ENCODE data around the gene RALGPS1. TPM values are rescaled to one million over a fixed set of nuclear protein-coding genes. Genes with fewer than 3 reads are reported as not detected.
A peak's percentile ranks its signal among the peaks of the same experiment; 100 is the strongest.
"Not testable (repeated sequence)": the region's sequence is repeated elsewhere in the genome, so short reads cannot be mapped to it uniquely, and the experiment has no call there.

The RALGPS1 gene
- total and polyA plus RNA-seq, 2 experiments from 2014 or later: 13.1 to 22.1 TPM

DNA sequence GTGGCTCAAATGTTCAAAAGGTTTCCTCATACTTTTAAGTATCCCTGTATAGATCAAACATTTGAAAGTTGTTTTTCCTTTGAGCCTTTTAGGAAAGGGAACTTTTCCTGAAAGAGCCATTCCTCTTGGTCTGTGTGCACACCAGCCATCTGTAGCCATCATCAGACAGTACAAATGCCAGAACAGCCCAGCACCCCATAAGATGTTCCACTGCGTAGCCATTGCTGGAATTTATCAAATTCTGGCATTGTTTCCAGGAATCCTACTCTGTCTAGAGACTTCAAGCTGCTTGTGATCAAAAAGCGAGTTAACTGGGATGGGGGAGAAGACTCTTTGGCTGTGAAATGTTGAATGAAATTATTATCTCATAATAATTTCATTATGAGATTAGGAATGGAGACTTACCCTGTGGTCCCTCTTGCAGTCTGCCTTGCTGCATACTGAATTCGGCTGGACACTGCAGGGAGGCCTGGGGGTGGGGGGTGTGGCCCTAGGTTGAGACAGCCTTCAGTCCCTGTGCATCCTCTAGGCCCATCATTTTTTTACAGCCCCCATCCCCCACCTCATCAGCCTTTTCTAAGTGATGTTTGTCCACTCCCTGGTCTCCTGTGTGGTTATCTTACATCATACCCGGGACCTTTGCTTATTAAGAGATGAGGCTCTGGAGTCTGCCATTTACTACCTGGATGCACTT, 99.8 kb downstream of the RALGPS1 start:
- H3K4me3 ChIP-seq: no peak overlapping the region
- WGBS (ENCODE audit: low lambda C conversion rate, missing lambda C conversion rate): 65% methylated on average over 4 of the region's 4 CpGs
- H3K79me2 ChIP-seq: no peaks in the 10 kb centered on the region
- DNase-seq (ENCODE audit: low spot score): peak; percentile 31
- no peak overlapping the region for H3K4me2 ChIP-seq
- no peaks in the 10 kb centered on the region for H4K20me1 ChIP-seq (ENCODE audit: insufficient read depth, poor library complexity, severe bottlenecking)
- H3K27ac ChIP-seq: peak overlapping the region; percentile 32
- no peaks in the 10 kb centered on the region for H3K36me3 ChIP-seq (replicated peaks; ENCODE audit: insufficient read depth, low read depth)
- H3K9me2 ChIP-seq (replicated peaks; ENCODE audit: insufficient read depth): no peaks in the 10 kb centered on the region
- H3K9me3 ChIP-seq (ENCODE audit: low read depth): no peaks in the 10 kb centered on the region
- H3K27me3 ChIP-seq: no peaks in the 10 kb centered on the region
- no peak overlapping the region for H2AFZ ChIP-seq
- TF ChIP-seq EZH2 (IDR thresholded peaks at IDR 0.05; ENCODE audit: borderline replicate concordance): no peak
- TF ChIP-seq EZH2phosphoT487 (IDR thresholded peaks at IDR 0.05; ENCODE audit: low read depth, severe bottlenecking, unreplicated experiment): no peak
- TF ChIP-seq, protein P1, sequence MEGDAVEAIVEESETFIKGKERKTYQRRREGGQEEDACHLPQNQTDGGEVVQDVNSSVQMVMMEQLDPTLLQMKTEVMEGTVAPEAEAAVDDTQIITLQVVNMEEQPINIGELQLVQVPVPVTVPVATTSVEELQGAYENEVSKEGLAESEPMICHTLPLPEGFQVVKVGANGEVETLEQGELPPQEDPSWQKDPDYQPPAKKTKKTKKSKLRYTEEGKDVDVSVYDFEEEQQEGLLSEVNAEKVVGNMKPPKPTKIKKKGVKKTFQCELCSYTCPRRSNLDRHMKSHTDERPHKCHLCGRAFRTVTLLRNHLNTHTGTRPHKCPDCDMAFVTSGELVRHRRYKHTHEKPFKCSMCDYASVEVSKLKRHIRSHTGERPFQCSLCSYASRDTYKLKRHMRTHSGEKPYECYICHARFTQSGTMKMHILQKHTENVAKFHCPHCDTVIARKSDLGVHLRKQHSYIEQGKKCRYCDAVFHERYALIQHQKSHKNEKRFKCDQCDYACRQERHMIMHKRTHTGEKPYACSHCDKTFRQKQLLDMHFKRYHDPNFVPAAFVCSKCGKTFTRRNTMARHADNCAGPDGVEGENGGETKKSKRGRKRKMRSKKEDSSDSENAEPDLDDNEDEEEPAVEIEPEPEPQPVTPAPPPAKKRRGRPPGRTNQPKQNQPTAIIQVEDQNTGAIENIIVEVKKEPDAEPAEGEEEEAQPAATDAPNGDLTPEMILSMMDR (IDR thresholded peaks at IDR 0.05; ENCODE audit: poor library complexity): no peak
- peaks cover 5% of the 10 kb centered on the region for H3K4me1 ChIP-seq (ENCODE audit: insufficient read depth)

- Histone ChIP-seq H3K4me1 (ENCODE audit: insufficient read depth) (peaks cover 5% of the 10 kb centered on the region), H4K20me1 (ENCODE audit: insufficient read depth, poor library complexity, severe bottlenecking) (no peaks in the 10 kb centered on the region), H3K4me2 (no peak overlapping the region), H3K27ac (no peak overlapping the region), H2AFZ (no peak overlapping the region), H3K36me3 (replicated peaks; ENCODE audit: insufficient read depth, low read depth) (no peaks in the 10 kb centered on the region), H3K9me3 (ENCODE audit: low read depth) (no peaks in the 10 kb centered on the region), H3K79me2 (no peaks in the 10 kb centered on the region), H3K9me2 (replicated peaks; ENCODE audit: insufficient read depth) (no peaks in the 10 kb centered on the region), H3K27me3 (no peaks in the 10 kb centered on the region), H3K4me3 (no peak overlapping the region)
- DNase-seq (ENCODE audit: low spot score): no peak
- 95% methylated on average over 3 of the region's 3 CpGs for WGBS (ENCODE audit: low lambda C conversion rate, missing lambda C conversion rate)
- TF ChIP-seq EZH2phosphoT487 (IDR thresholded peaks at IDR 0.05; ENCODE audit: low read depth, severe bottlenecking, unreplicated experiment) (no peak), EZH2 (IDR thresholded peaks at IDR 0.05; ENCODE audit: borderline replicate concordance) (no peak)
- TF ChIP-seq, protein P1 (IDR thresholded peaks at IDR 0.05; ENCODE audit: poor library complexity): no peak
Measured at GRCh38 chr9:127014910-127015540, 100.4 kb downstream of the RALGPS1 start.

- no peak for DNase-seq (ENCODE audit: low spot score)
- H2AFZ ChIP-seq: no peak overlapping the region
- H3K4me1 ChIP-seq (ENCODE audit: insufficient read depth): peaks cover 5% of the 10 kb centered on the region
- no peaks in the 10 kb centered on the region for H4K20me1 ChIP-seq (ENCODE audit: insufficient read depth, poor library complexity, severe bottlenecking)
- TF ChIP-seq, protein P1 (IDR thresholded peaks at IDR 0.05; ENCODE audit: poor library complexity): no peak
- TF ChIP-seq EZH2phosphoT487 (IDR thresholded peaks at IDR 0.05; ENCODE audit: low read depth, severe bottlenecking, unreplicated experiment) (no peak), EZH2 (IDR thresholded peaks at IDR 0.05; ENCODE audit: borderline replicate concordance) (no peak)
- H3K79me2 ChIP-seq: no peaks in the 10 kb centered on the region
- no peak overlapping the region for H3K27ac ChIP-seq
- H3K4me3 ChIP-seq: no peak overlapping the region
- no peaks in the 10 kb centered on the region for H3K27me3 ChIP-seq
- no peak overlapping the region for H3K4me2 ChIP-seq
- H3K36me3 ChIP-seq (replicated peaks; ENCODE audit: insufficient read depth, low read depth): no peaks in the 10 kb centered on the region
- 83% methylated on average over 4 of the region's 4 CpGs for WGBS (ENCODE audit: low lambda C conversion rate, missing lambda C conversion rate)
- no peaks in the 10 kb centered on the region for H3K9me2 ChIP-seq (replicated peaks; ENCODE audit: insufficient read depth)
- no peaks in the 10 kb centered on the region for H3K9me3 ChIP-seq (ENCODE audit: low read depth)
Measured at GRCh38 chr9:127015921-127016512, 101.4 kb downstream of the RALGPS1 start.

DNA sequence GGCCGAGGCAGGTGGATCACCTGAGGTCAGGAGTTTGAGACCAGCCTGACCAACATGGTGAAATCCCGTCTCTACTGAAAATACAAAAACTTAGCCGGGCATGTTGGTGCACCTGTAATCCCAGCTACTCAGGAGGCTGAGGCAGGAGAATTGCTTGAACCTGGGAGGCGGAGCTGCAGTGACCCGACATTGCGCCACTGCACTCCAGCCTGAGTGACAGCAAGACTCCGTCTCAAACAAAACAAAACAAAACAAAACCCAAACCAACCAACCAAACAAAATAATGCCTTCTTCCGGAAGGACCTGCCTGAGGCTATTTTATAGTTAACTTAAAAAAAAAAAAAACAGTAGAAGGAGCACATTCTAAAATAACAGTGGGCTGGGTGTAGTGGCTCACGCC, 103.4 kb downstream of the RALGPS1 start:
- H3K4me3 ChIP-seq; DNase-seq (ENCODE audit: low spot score); H3K79me2 ChIP-seq; H3K9me2 ChIP-seq (replicated peaks; ENCODE audit: insufficient read depth); H2AFZ ChIP-seq; H3K27ac ChIP-seq; H3K9me3 ChIP-seq (ENCODE audit: low read depth); H3K36me3 ChIP-seq (replicated peaks; ENCODE audit: insufficient read depth, low read depth); H3K4me2 ChIP-seq; H3K27me3 ChIP-seq; H4K20me1 ChIP-seq (ENCODE audit: insufficient read depth, poor library complexity, severe bottlenecking): not testable (repeated sequence)
- peaks cover 11% of the 10 kb centered on the region for H3K4me1 ChIP-seq (ENCODE audit: insufficient read depth)
- 95% methylated on average over 9 of the region's 9 CpGs for WGBS (ENCODE audit: low lambda C conversion rate, missing lambda C conversion rate)
